Measurements from ENCODE around the gene LTA4H.

The LTA4H gene

DNA sequence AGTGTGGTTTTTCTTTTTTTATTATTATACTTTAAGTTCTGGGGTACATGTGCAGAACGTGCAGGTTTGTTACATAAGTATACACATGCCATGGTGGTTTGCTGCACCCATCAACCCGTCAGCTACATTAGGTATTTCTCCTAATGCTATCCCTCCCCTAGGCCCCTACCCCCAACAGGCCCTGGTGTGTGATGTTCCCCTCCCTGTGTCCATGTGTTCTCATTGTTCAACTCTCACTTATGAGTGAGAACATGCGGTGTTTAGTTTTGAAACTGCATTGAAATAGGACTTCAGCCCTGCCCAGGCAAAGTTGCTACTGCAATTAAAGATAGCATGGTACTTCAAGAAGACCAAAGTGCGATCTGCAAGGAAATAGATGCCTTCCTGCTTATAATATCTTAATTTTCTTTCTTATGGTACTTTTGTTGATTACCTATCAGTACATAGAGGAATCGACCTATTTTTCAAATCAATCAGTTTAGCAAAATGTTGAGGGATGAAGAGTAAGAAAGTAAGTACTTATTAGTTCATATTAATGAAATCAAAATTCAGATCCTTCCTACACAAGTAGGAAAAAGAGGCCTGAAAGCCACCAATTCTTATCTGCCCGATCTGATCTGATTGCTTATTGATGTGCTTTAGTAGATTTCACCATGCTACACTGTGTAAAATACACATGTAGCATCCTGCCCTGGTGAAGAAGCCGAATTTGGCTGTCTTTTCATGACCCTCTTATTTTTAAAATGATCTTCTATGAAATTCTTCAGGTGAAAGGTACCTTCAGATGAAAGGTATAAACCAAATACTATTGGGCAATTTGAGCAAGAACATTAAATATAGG lies 1.6 kb downstream of the LTA4H start:
- no peak for FAIRE-seq

DNA sequence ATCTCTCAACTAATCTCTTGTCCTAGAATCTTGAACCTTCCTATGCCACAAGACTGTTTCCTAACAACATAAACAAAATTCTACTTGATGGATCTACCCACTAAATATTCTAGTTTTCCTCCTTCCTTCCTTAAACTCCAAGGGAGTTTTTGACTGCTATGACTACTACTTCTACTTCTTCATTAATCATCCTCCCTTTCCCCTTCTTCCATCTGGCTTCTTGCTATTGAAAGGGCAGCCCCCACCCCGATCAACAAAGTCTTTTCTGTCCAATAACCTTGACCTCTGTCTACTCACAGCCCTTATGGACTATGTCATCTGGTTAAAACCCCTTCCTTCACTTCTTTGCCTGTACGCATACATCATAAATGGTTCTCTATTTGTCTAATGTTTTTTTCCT lies 5.6 kb downstream of the LTA4H start:
- no peak for FAIRE-seq

DNA sequence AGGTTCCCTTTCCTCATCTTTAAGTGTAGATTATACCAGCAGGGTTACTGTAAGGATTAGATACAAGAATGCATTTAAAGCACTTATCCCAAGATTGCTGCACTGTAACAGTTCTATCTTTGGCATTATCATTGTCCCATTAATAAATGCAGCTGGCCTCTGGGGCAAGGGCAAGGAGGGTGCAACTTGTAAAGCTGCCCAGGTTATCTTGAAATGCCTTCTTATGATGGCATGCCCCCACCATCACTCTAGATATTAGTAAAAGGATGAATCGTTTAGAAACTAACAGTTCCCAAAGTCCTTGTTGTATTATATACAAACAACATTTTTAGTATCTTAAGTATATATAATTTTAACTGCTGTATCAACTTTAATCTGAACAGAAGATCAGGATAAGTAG lies 6.8 kb downstream of the LTA4H start:
- no peak for FAIRE-seq

DNA sequence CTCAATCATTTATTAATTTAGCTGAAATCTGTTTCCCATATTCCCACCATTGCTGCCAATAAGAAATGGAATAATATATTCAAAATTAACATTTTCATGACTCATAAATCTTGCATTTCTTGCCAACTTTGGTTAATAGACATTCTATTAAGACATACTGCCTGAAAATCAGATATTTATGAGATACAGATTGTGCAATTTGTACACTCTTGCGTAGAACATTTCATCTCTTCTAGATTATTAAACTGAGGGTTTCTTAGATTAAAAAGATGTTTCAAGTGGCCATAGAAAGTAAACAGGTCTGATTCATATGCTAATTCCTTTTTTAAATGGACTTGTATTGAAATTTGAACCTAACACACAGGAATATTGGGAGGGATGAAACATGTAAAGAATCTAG lies 9.1 kb downstream of the LTA4H start:
- no peak for FAIRE-seq

DNA sequence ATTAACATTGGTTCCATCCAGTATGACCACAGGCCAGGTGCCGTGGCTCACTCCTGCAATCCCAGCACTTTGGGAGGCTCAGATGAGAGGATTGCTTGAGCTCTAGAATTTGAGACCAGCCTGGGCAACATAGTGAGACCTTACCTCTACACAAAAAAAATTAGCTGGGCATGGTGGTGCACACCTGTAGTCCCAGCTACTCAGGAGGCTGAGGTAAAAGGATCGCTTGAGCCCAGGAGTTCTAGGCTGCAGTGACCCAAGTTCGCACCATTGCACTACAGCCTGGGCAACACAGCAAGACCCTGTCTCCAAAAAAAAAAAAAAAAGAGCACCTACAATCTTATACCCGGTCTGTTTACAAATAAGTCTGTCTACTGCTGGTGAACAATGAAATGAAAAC lies 9.9 kb downstream of the LTA4H start:
- FAIRE-seq = no peak

DNA sequence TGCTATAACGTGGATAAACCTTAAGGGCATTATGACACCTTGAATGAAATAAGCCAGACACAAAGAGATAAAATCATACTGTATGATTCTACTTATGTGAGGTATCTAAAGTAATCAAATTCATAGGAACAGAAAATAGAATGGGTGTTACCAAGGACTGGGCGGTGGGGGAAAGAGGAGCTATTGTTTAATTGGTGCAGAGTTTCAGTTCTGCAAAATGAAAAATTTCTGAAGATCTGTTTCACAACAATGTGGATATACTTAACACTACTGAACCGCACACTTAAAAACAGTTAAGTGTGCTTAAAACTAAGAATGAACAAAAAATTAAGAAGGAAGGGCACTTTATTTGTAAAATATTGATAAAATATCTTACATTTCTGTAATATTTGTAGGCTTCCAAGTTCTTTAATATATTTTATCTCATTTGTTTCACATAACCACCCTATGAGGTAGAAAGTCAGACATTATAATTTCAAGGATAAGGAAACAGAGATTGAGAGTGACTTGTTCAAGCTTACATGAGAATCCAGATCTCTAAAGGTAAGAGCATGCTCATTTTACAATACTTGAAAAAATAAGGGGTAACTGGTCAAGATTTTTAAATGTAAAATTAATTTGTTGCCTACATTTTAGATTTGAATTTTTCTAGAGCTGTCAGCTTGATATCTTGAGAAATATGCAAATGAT lies 14.9 kb downstream of the LTA4H start:
- FAIRE-seq = no peak

DNA sequence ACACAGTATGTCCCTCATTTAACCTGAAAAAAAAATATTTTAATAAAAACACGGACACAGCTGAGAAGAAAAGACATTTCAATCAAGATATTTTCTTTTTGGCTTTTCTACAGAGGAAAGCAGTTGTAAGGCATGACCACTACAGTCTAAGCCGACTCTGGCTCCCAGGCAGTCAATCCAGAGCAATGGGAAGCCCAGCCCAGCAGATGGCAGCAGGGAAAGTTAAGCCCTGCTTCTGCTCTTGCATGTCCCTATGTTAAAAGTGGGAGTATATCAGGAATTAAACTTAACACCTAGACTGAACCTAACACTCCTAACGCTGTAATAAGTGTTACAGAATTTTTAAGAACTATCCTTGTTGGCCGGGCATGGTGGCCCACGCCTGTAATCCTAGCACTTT lies 19.7 kb downstream of the LTA4H start:
- FAIRE-seq = no peak

DNA sequence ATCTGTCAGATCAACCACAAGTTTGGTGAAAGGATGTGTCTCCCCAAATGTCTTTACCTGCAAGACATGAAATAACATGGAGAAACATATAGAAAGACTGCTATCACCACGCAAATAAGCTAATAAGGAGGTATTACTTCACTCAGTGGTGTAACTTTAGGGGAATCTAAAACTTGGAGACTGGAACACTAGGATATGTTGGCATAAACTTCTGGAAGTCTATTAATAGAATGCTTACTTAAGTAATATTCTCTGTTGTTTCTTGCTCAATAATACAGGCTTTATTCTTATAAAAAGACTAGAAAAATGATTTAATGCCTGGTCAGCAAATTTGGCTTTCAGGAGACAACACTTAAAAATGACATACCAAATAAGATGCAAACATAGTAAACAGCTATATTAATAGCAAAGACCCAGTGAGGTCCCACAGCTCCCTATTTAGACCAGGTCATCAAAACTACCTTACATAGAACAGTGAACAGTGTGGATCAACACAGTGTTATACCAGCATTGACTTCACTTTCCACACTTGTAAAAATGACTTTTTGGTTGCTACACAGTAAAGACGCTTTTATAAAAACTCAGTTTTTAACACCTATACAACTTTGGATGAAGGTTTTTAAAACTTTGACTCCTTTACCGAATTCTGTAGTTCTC lies 20.3 kb downstream of the LTA4H start:
- no peak for FAIRE-seq

DNA sequence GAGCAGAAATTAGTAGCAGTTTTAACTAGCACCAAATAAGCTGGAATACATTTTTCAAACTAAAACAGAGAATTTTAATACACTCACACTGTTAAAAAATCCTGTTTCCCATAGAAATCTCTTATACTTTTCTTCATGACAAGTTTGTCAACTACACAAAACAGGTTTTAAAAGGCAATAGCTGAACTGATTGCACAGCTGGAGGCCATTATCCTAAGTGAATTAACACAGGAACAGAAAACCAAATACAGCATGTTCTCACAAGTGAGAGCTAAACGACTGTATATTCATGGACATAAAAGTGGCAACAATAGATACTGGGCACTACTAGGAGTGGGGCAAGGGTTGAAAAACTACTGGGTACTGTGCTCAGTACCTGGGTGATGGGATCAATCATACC lies 27.7 kb downstream of the LTA4H start:
- FAIRE-seq = no peak

DNA sequence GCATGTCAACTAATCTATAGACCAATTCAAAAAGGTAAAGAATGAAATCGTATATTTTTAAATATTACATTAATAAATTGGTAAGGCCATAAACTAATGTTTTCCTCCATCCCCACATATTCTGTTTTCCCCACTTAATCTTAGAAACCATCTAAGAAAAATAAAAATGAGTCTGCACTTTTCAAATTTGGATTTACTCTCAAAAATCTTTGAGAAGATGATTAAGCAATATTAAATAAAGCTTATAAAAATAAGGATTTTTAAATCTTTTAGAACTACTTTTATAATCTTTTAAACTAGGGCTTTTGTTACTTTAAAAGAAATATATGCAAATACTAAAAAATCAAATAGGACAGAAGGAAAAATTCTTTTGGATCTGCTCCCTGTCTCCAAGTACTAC lies 28.7 kb downstream of the LTA4H start:
- peak; percentile 48 for FAIRE-seq

DNA sequence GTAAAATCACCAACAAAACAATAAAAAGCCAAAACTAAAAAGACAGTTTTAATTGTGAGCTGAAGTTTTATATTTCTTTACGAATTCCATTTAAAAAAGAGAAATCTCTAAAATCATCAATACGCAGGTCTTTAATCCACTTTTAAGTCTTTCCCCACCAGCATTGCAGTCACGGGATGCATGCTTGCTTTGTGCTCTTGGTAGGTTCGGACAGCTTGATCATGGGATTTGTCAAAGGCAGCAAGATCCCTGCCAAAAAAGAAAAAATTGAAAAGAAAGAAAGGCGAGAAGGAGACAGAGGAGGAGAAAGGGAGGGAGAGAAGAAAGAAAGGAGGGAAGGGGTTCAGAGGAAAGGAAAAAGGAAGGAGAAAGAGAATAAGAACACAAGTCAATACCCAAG lies 34.5 kb downstream of the LTA4H start:
- no peak for FAIRE-seq

DNA sequence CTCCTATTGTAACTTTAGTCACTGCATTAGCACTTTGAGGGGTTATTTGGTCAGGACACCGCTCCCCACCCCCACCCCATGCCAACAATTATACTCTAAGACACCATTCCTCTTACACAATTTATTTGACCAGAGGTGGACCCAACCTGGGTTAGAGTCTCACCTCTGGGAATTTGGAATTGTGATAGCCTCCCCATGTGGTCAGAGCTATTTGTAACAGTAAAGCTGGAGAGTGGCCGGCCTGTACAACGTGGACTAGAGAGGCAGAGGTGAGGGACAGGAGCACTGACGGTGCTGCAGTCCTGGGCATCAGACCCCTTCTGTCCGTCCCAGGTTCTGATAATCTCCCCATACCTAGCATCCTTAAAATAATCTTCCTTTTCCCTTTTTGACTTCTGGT lies 35.9 kb downstream of the LTA4H start:
- no peak for FAIRE-seq

DNA sequence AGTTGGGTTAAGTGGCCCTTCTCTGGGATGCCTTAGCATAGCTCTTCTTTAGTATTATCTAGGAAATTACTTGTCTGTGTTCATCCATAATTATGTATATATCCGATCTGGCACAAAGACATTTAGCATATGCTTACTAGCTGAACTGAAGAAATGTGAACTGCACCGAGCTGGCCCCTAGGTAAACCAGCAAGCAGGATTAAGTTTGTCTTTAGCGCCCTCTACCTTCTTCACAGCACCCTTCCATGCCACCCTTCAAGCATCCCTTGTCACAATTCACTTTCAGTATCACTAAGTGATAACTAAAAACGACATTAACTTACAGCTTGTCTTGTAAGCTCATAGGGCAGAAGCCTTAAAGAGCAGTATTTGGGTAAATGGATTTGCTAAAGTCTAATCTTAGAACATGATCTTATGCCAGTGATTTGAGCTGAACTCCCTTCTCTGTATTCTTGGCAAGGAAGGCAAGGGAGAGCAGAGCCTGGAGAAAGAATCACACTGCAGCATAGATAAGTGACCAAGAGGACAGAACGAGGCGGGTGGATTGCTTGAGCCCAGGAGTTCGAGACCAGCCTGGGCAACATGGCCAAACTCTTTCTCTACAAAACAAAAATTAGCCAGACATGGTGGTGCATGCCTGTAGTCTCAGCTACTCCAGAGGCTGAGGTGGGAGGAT lies 36.6 kb downstream of the LTA4H start:
- FAIRE-seq = peak; percentile 88

DNA sequence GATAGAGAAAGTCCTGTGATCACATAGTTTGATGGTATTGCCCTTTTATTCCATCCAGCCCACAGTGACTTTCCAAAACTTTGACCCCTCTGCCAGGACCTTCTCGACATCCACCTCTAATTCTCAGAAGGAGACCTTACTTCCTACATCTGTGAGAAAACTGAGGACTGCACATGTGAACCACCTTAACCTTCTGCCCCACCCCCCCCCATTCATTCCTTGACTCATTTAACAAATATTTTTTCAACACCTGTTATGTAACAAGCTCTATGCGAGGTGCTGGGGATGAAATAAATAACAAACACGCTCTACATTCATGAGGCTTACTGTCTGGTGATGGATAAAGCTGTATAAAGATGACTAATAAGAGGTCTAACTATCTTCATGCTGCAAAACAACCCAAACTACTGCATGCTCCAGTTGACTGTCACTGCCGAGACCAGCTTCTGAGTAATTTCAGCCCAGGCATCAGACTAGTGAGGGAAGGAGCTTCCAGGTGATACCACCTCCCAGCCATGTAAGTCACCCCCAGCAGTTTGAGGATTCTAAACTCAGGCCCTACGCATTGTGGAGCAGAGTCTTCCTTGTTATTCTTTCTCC lies 37.4 kb downstream of the LTA4H start:
- no peak for FAIRE-seq

DNA sequence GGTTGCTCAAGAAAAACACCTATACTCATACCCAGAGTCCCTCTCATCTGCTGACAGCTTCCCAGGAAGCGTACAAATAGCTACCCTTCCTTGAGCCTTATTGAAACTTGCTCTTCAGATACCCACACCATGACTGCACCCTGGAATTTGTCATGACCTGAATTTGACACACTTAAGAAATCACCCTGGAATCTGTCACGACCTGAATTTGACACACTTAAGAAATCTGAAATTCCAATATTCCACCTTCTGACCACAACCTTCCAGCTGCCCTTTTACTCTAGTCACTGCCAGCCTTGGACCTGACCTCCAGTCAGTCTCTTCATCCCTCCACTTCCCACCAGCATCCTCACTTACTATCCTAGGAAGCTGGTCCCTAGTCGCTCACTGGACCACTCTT lies 38.1 kb downstream of the LTA4H start:
- FAIRE-seq = no peak

DNA sequence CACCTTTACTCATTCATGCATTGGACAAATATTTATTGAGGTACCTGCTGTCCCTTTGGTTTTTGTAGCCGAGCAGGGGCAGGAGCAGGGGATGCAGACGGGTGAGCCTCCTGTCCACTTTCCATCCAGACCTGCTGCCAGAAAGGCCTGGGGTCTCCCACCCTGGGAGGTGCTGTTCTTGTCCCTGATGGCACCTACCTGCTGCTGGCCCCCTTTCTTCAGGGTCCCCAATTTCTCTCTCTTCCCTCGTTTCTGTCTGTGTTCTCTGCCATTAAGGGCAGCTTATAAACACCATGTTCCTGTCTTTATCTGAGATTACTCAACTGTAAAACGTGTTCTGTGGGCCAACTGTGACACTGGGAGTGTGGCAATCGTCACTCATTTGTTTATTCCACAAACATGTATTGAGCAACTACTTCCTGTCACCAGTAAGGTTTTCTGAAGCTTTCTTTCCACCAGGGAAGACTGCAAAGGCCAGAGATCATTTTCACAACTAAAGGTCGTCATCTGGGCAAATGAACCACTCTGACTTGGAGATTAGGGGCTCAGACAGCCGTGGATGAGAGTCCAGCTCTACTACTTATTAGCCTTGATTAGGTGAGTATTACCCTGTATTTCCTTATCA lies 39.2 kb downstream of the LTA4H start, which contains the start of gene HAL:
TSS of gene HAL (minus strand) at position 311 of the 625 bp plus-strand sequence. CDS start 434 bp downstream, outside the sequence.
- FAIRE-seq = no peak

DNA sequence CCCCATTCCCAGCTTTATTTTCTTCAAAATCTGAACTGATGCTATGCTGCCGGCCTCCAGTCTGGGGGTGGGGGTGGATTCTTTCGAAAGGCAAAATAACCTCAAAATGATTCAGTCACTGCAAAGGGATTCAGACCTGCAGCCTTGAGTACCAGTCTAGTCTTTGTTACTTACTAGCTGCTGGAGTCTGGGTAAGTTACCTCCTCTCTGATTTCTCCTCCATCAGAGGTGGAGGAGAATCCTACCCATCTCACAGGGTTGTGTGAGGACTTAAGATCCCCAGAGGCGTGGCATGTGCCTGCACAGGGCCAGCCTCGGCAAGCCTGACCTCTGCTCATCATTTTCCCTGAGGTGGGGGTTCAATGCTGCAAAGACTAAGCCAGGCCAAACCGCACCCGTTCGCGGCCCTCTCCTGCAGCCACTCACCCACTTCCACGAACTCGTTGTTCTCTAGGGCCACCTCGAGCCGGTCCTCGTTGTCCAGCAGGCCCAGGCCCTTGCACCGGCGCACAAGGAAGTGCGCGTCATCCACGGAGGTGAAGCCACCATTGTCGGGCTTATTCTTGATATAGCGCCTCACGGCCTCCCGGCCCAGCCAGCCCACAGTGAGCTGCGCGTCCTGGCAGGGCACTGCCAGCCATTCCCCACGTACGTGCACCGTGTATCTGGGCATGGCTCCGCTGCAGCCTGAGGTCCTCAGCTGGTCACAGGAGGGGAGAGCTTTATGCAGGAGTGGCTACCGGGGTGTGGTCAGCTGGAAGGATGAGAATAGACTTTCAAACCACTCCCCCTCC lies 40.0 kb downstream of the LTA4H start:
- FAIRE-seq = no peak

DNA sequence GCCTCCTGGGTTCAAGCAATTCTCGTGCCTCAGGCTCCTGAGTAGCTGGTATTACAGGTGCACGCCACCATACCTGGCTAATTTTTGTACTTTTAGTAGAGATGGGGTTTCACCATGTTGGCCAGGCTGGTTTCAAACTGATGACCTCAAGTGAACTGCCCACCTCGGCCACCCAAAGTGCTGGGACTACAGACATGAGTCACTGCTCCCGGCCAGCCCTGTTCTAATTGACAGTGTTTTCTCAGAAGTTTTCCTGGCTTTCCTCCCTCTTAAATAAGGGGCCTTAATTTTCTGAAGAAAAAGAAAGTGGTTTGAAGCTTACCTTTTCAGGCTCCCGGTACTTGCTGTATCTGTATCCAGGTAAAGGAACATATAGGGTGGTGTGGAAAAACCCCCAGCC lies 40.9 kb downstream of the LTA4H start:
- FAIRE-seq = no peak

DNA sequence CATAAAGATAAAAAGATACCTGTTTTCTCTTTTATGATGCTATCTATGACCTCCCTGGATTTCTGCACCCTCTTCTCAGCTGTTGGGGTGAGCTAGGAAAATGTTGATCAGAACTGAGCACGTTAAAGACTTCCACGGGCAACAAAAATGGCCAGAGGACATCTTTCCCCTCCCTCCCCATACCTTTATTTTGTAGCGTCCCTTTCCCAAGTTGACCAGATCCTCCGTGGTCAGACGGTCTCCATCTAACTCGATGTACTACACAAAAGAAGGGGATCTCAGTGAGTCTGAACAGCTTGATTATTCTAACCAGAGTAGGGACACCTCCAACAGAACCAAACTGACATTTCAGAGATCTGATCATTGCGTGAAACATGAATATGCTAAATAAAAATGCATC lies 41.5 kb downstream of the LTA4H start:
- no peak for FAIRE-seq

DNA sequence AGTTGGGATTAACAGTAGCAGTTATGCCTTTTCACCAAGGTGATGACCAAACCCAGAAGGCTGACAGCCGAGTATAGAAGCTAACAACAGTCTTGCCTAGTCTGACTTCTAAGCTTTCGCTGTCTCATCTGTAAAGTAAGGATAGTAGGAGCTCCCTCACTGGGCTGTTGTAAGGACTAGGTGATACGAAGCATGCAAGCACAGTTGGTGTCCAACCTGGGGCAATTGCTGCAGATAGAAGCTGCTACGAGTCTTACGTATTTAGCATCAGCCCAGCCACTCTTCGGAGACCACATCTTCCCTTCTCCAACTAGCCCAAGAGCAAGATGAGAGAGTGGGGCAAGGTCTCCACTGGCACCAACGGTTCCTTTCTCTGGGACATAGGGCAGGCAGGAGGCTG lies 45.3 kb downstream of the LTA4H start:
- FAIRE-seq = no peak

DNA sequence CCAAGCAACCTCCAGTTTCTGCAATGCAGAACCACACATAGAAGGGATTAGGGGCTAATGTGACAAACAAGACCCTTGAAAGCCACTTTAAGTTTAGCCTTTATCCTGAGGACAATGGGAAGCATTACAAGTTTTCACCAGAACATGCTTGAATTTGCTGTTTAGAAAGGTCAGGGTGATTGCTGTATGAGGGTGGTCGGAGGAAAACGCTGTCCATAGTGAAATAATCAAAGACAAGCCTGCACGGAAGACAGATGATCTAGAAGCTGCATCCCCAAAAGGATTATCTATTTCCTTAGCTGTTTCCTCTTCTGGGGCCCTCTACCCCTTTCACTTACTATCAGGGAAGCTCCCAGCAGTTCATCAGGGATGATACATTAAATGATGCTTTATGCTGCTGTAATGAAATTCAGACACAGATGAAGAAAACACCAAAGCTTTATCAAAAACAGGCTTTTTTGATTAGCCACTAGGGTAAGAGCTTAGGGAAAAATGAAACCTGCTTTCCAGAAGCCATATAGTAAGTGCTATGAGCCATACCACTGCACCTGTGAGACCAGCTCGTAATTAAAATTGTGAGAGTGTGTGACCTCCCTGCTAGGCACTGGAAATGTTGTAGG lies 45.8 kb downstream of the LTA4H start:
- no peak for FAIRE-seq

All from G401.6 (cell line).